T-helper 2 cell treated with Interferon-gamma antibody and Interleukin-4, amounts not matched to agents 5 μg/mL and 100 μg/mL, for 36 hours (primary cell): ENCODE data around the gene PCBP3.
"Not testable (repeated sequence)": the region's sequence is repeated elsewhere in the genome, so short reads cannot be mapped to it uniquely, and the experiment has no call there.

Experiments
- DNase-seq: peaks from one replicate; pipeline ENCODE4 v3.0.0; 2021; ENCODE audit warnings: low spot score
- H3K27ac Mint-ChIP-seq: one replicate; pipeline ENCODE4 v1.8.0; 2021; ENCODE audit warnings: mild to moderate bottlenecking, mixed read lengths
- H3K27me3 Mint-ChIP-seq: one replicate; pipeline ENCODE4 v1.8.0; 2021; ENCODE audit warnings: low read depth, mixed read lengths
- H3K36me3 Mint-ChIP-seq: one replicate; pipeline ENCODE4 v1.8.0; 2021; ENCODE audit warnings: low read depth, mixed read lengths
- H3K4me1 Mint-ChIP-seq: one replicate; pipeline ENCODE4 v1.8.0; 2021; ENCODE audit warnings: low read depth, mixed read lengths
- H3K4me3 Mint-ChIP-seq: one replicate; pipeline ENCODE4 v1.8.0; 2022; ENCODE audit warnings: mild to moderate bottlenecking, moderate library complexity, mixed read lengths
- H3K9me3 Mint-ChIP-seq: one replicate; pipeline ENCODE4 v1.8.0; 2021; ENCODE audit warnings: mixed read lengths

The PCBP3 gene

DNA sequence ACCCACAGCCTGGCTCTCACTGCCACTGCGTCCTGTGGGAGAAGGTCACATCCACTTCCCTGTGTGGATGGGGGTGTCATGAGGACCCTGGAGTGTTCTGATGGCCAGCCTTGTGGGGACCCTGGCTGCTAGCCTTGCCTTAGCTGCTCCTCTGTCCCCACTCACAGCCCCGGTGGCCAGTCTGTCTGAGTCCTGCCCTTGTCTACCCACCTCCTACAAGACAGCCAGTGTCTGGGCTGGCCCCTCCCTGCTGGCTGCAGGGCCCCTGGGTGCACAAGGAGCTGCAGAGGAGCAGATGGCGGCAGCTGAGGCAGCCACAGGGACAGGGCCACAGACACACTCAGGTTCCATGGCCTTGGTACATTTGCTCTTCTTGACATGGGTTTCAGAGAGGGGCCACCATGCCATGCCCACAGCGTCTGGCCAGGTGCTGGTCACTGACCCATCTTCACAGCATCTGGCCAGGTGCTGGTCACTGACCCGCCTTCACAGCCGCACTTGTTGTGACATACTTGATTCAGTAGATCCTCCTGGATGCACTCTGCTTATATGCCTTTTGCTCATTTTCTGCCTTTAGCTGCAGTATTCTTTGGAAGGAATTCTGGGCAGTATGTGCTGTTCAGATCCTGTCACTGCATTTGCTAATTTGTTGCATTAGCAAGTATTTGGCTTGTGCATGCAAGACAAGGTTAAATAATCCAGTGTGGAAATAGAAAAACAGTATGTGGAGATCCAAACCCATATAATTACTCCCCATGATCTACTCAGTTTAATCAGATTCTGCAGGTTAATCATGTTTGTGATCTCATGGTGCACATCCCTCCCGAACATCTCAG is 157.8 kb downstream of the PCBP3 start:
- no peak overlapping the region for H3K27ac Mint-ChIP-seq
- H3K27me3 Mint-ChIP-seq, result no peaks in the 10 kb centered on the region
- H3K9me3 Mint-ChIP-seq, result no peaks in the 10 kb centered on the region
- no peak overlapping the region for H3K4me3 Mint-ChIP-seq
- DNase-seq, result no peak
- H3K36me3 Mint-ChIP-seq, result no peaks in the 10 kb centered on the region
- H3K4me1 Mint-ChIP-seq, result peaks cover 1% of the 10 kb centered on the region

DNA sequence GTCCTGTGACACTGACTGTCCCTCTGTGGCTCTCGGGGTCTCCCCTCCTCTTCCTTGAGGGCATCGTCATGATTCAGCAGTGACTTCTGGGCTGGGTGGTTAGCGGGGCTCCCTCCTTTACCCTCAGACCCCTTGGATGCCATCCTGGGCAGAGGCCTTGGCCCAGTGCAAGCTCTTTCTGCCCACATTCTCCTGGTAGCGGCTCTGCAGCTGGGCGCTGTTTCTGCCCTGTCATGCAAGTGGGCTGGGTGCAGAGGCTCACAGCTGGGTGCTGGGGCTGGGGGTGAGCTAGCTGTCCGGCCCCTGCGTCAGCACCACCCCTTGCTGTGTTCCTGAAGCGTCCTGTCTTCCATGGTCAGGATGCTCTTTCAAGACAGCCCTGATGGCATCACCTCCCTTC is 158.5 kb downstream of the PCBP3 start:
- H3K36me3 Mint-ChIP-seq, result no peaks in the 10 kb centered on the region
- no peaks in the 10 kb centered on the region for H3K9me3 Mint-ChIP-seq
- H3K27ac Mint-ChIP-seq, result no peak overlapping the region
- DNase-seq, result no peak
- H3K27me3 Mint-ChIP-seq, result no peaks in the 10 kb centered on the region
- H3K4me1 Mint-ChIP-seq, result peaks cover 1% of the 10 kb centered on the region
- H3K4me3 Mint-ChIP-seq, result no peak overlapping the region

DNA sequence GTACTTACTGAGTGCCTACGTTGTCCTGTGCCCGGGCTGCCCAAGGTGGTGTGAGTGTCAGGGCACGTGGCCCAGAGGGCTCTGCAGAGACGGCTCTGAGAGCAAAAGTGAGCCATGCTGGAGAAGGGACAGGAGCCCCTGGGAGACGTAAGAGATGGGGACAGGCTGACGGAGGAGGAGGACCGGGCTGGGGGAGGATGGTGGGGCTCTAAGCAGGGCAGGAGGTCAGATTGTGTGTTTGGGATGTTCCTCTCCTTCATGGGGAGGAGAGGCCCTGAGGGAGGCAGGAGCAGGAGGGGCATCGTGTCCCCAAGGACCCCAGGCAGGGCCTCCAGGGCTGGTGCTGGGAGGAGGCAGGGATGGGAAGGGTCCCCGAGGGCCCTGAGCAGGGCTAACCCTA is 158.9 kb downstream of the PCBP3 start:
- no peak overlapping the region for H3K4me3 Mint-ChIP-seq
- no peaks in the 10 kb centered on the region for H3K27me3 Mint-ChIP-seq
- no peak for DNase-seq
- no peaks in the 10 kb centered on the region for H3K9me3 Mint-ChIP-seq
- peak overlapping the region; percentile 19 for H3K27ac Mint-ChIP-seq
- H3K4me1 Mint-ChIP-seq, result peaks cover 1% of the 10 kb centered on the region
- no peaks in the 10 kb centered on the region for H3K36me3 Mint-ChIP-seq

DNA sequence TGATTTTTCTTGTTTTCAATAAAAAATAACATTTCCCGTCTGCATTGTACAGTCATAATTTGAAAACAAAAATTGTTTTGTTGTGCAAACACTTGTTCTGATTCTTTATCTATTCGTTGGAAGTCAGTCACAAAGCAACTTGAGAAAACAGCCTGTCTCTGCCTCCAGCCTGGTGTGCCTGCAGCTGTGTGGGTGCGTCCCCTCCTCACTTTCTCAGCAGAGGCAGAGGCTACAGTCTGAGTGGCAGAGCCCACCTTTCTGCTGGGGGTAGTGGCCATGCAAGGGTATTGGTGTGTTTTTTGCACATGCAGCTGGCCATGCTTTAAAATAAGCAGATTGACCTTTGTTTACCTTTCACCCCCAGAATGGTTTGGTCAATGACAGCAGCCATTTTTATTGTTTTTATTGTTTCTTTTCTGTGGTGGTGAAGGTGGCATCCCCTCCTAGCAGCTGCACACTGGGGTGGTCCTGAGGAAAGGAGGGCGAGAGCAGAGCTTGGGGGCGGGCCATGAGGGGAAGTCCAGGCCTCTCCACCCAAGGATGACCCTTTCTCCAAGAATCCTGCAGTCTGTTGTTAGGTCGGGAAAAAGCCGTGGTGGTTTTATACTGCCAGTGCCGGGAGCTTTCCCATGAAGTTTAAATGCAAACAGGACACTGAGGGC is 159.6 kb downstream of the PCBP3 start:
- no peak overlapping the region for H3K27ac Mint-ChIP-seq
- H3K9me3 Mint-ChIP-seq, result no peaks in the 10 kb centered on the region
- H3K4me1 Mint-ChIP-seq, result peaks cover 1% of the 10 kb centered on the region
- no peak for DNase-seq
- no peak overlapping the region for H3K4me3 Mint-ChIP-seq
- no peaks in the 10 kb centered on the region for H3K36me3 Mint-ChIP-seq
- no peaks in the 10 kb centered on the region for H3K27me3 Mint-ChIP-seq

DNA sequence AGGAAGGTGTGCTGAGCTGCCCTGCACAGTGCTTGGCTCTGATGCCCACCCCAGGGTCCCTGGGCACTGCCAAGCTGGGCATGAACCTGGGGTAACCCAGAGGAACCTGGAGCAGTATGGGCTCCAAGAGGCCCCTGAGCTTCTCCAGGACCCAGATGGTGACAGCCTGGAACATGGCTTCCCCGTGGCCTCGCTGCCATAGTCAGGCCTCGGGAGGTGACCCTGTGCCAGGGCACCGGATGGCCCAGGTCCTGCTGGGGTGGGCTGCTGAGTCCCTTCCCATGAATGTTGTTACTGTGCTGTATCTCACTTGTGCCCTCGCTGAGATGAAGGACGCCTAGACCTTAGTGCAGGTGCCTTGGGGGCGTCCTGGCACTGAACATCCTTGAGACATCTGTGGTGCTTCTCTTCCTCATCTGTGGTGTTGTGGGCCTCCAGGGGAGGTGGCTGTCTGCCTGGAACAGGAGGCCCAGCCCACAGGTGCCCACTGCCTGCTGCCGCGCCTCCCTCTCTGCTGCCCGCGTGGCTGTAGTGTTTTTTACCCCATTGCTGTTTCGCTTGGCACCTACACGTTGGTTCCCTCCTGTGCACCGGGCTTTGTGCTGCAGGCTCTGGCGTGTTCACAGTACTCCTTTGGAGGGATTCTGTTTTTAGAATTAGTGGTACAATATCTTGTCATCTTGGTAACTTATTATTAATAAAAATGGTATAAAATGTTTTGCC is 160.3 kb downstream of the PCBP3 start:
- Mint-ChIP-seq H3K27ac (no peak overlapping the region), H3K9me3 (no peaks in the 10 kb centered on the region), H3K4me3 (no peak overlapping the region), H3K27me3 (no peaks in the 10 kb centered on the region), H3K36me3 (no peaks in the 10 kb centered on the region), H3K4me1 (peaks cover 1% of the 10 kb centered on the region)
- no peak for DNase-seq

DNA sequence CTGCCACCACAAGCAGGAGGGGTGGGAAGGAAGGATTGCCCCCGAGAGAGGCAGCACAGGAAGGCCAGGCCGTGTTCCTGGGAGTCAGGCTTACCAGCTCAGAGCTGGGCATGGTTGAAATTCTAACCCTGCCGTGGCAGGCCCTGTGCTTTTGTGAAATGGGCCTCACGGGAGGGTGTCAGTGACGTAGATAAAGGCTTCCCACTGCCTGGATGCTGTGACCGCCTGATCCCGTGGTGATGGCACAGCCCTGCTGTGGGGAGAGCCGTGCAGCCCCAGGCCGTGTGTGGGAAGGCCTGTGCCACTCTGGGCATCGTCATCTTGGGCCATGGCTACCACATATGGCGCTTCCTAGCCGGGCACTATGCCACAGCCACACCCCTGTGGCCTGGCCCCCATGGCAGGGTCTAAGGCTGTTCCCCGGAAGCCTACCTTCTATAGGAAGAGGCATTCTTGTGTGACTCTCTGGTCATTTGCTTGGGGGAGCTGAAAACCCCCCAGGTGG is 161.3 kb downstream of the PCBP3 start:
- Mint-ChIP-seq H3K27me3 (no peaks in the 10 kb centered on the region), H3K4me1 (peaks cover 1% of the 10 kb centered on the region), H3K9me3 (peaks cover 3% of the 10 kb centered on the region), H3K36me3 (no peaks in the 10 kb centered on the region), H3K27ac (no peak overlapping the region), H3K4me3 (no peak overlapping the region)
- no peak for DNase-seq

DNA sequence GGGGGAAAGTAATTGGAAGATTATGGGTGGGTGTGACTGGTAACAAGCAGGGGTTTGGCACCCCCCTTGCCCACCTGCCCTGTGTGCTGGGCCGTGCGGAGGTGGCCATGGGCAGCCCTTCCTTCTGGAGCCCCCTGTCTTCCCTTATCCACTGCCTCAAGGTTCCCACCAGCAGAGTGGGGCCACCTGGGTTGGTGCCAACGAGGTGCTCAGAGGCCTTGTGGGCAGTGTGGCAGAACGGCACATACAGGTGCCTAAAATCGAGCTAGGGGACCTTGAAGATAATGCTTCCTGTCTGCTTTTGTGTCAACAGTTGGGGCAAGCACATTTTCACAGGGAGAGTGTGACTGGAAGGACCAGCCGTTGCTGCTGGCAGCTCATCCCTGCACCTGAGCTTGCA is 161.8 kb downstream of the PCBP3 start:
- Mint-ChIP-seq H3K9me3 (peaks cover 3% of the 10 kb centered on the region), H3K27ac (no peak overlapping the region), H3K27me3 (no peaks in the 10 kb centered on the region), H3K4me1 (peaks cover 1% of the 10 kb centered on the region), H3K36me3 (no peaks in the 10 kb centered on the region), H3K4me3 (no peak overlapping the region)
- no peak for DNase-seq

DNA sequence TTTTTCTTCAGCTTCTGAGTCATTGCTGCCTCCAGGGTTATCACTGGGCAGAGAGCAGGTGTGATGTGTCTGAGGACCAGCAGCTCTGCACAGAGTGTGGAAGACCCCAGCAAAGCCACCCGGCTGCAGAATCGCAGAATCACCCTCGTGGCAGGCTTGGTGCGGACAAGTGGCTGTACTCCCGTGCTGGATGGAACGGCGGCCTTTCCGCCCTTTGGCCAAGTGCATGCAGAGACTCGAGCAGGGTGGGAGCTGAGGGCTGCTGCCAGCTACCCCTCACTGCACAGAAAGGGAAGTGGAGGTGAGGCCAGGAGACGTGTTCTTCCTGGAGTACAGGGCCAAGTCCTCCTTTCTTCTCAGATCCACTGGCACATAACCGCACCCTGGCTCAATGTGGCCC is 162.5 kb downstream of the PCBP3 start:
- no peak for DNase-seq
- no peaks in the 10 kb centered on the region for H3K36me3 Mint-ChIP-seq
- peaks cover 3% of the 10 kb centered on the region for H3K9me3 Mint-ChIP-seq
- H3K4me1 Mint-ChIP-seq, result peaks cover 1% of the 10 kb centered on the region
- H3K27me3 Mint-ChIP-seq, result no peaks in the 10 kb centered on the region
- no peak overlapping the region for H3K4me3 Mint-ChIP-seq
- no peak overlapping the region for H3K27ac Mint-ChIP-seq

DNA sequence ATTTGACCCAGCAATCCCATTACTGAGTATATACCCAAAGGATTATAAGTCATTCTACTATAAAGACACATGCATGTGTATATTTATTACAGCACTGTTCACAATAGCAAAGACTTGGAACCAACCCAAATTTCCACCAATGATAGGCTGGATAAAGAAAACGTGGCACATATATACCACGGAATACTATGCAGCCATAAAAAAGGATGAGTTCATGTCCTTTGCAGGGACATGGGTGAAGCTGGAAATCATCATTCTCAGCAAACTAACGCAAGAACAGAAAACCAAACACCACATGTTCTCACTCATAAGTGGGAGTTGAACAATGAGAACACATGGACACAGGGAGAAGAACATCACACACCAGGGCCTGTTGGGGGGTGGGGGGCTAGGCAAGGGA is 165.1 kb downstream of the PCBP3 start:
- not testable (repeated sequence) for H3K4me3 Mint-ChIP-seq, H3K4me1 Mint-ChIP-seq, H3K27me3 Mint-ChIP-seq, H3K9me3 Mint-ChIP-seq, H3K36me3 Mint-ChIP-seq, H3K27ac Mint-ChIP-seq, DNase-seq

DNA sequence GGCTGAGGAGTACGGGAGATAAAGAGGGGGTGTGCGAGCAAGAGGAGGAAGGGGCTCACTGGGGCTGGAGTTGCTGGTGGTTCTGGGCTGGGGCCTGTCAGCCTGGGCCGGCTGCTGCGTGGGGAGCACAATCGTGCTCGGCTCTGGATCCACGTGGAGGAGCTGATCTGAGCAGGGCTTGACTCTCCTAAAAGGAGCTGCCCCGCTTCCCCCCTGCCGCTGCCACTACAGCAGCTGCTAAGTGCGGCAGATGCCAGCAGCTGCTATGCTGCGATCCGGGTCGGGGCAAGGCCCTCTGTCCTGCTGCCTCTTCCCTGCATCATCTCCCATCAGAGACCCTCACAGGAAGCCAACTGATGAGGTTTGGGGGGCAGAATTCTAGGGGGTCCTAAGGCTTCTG is 165.9 kb downstream of the PCBP3 start:
- no peak for DNase-seq
- no peaks in the 10 kb centered on the region for H3K4me1 Mint-ChIP-seq
- H3K27ac Mint-ChIP-seq, result no peak overlapping the region
- H3K27me3 Mint-ChIP-seq, result no peaks in the 10 kb centered on the region
- no peaks in the 10 kb centered on the region for H3K36me3 Mint-ChIP-seq
- peaks cover 3% of the 10 kb centered on the region for H3K9me3 Mint-ChIP-seq
- no peak overlapping the region for H3K4me3 Mint-ChIP-seq

DNA sequence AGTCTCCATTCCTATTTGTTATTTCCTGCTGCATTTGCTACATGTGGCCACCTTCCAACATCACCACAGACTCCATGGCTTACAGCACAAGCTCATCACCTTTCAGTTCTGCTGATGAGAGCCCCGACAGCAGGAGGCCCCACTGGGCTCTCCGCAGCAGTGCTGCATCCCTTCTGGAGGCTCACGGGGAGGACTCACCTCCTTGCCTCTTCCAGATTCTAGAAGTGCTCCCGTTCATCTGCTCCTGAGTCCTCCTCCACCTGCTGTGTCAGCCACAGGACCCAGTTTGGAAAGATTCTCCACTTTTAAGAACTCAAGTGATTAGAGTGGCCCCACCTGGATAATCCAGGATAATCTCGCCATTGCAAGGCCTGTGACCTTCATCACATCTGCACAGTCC is 167.6 kb downstream of the PCBP3 start:
- no peaks in the 10 kb centered on the region for H3K4me1 Mint-ChIP-seq
- no peak for DNase-seq
- no peaks in the 10 kb centered on the region for H3K36me3 Mint-ChIP-seq
- H3K4me3 Mint-ChIP-seq, result no peak overlapping the region
- H3K27ac Mint-ChIP-seq, result no peak overlapping the region
- peaks cover 3% of the 10 kb centered on the region for H3K9me3 Mint-ChIP-seq
- H3K27me3 Mint-ChIP-seq, result no peaks in the 10 kb centered on the region

DNA sequence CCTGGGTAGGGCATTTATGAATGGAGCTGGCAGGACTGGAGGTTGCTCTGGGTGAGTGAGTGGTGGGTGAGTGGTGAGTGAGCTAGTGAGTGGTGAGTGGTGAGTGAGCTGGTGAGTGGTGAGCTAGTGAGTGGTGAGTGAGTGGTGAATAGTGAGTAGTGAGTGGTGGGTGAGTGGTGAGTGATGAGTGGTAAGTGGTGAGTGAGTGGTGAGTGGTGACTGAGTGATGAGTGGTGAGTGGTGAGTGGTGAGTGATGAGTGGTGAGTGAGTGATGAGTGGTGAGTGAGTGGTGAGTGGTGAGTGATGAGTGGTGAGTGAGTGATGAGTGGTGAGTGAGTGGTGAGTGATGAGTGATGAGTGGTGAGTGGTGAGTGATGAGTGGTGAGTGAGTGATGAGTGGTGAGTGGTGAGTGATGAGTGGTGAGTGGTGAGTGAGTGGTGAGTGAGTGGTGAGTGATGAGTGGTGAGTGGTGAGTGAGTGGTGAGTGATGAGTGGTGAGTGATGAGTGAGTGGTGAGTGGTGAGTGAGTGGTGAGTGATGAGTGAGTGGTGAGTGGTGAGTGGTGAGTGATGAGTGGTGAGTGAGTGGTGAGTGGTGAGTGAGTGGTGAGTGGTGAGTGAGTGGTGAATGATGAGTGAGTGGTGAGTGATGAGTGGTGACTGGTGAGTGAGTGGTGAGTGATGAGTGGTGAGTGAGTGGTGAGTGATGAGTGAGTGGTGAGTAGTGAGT is 170.8 kb downstream of the PCBP3 start:
- DNase-seq, H3K4me3 Mint-ChIP-seq, H3K27ac Mint-ChIP-seq, H3K36me3 Mint-ChIP-seq, H3K27me3 Mint-ChIP-seq, H3K9me3 Mint-ChIP-seq: not testable (repeated sequence)
- H3K4me1 Mint-ChIP-seq, result peaks cover 15% of the 10 kb centered on the region

DNA sequence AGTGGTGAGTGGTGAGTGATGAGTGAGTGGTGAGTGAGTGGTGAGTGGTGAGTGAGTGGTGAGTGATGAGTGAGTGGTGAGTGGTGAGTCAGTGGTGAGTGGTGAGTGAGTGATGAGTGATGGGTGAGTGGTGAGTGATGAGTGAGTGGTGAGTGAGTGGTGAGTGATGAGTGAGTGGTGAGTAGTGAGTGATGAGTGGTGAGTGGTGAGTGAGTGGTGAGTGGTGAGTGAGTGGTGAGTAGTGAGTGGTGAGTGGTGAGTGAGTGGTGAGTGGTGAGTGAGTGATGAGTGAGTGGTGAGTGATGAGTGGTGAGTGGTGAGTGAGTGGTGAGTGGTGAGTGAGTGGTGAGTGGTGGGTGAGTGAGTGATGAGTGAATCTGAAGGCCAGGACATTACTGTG is 172.3 kb downstream of the PCBP3 start:
- H3K9me3 Mint-ChIP-seq, DNase-seq, H3K27ac Mint-ChIP-seq, H3K27me3 Mint-ChIP-seq, H3K4me3 Mint-ChIP-seq, H3K36me3 Mint-ChIP-seq: not testable (repeated sequence)
- peaks cover 23% of the 10 kb centered on the region for H3K4me1 Mint-ChIP-seq

DNA sequence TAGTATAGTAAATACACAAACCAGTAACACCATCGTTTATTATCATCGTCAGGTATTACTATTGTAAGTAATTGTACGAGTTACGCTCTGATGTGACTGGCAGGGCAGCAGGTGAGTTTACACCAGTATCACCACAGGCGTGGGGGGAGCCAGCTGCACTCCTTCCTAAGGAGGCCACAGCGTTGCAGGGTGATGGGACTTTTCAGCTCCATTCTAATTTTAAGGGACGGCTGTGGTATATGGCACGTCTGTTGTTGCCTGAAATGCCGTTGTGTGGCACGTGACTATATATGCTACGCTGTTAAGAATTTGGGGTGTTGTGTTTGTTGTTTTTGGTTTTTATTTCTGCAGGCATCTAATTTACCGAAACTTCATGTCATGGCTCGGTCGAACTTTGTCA is 173.3 kb downstream of the PCBP3 start:
- Mint-ChIP-seq H3K4me3 (no peak overlapping the region), H3K36me3 (no peaks in the 10 kb centered on the region), H3K9me3 (no peaks in the 10 kb centered on the region), H3K4me1 (peaks cover 28% of the 10 kb centered on the region), H3K27ac (peak overlapping the region; percentile 24), H3K27me3 (no peaks in the 10 kb centered on the region)
- DNase-seq, result no peak
